Measurements from ENCODE around the gene RAE1. TPM values are rescaled to one million over a fixed set of nuclear protein-coding genes. Genes with fewer than 3 reads are reported as not detected.

RAE1 gene
- total RNA-seq, 1 experiment from 2014 or later = 53.1 TPM

DNA sequence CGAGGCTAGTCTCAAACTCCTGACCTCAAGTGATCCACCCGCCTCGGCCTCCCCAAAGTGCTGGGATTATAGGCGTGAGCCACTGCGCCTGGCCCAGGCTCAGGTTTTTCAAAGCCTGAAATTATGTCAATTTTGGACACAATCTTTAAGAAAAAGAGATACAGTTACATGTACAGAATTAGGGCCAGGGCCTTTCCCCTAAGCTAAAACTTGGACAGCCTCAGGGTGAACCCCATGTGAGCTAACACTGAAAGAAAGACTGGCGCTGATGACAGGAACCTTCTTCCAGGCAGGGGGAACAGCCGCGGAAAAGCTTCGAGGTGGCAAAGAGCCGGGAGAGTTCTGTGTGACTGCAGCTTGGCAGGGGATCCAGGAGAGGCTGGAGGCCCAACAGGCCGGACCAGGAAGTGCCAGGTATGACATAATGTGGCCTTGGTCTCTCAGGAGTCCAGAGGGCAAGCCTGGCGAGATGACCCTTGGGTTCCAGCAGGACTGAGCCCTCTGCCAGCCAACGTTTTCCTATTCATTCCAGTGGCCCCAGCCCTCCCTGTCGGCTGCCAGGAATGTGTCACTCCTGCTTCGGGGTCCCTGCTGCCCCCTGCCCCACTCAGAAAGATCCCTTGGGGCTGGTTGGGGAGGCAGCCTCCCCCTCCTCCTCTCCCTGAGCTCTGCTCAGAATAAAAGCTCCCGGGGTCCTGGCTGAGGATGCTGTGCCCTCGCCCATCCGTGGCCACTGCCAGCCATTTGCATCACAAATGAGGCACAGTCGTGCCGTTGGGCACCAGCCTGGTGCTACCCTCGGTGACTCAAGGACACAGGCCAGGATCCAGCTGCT is 77.5 kb downstream of the RAE1 start:
- Histone ChIP-seq H2BK12ac (ENCODE audit: insufficient read length, low read depth, low read length) (no peak overlapping the region), H3K14ac (ENCODE audit: insufficient read depth, low read length) (no peak overlapping the region), H4K20me1 (ENCODE audit: control insufficient read depth, insufficient read depth, insufficient read length) (no peaks in the 10 kb centered on the region), H2AK5ac (ENCODE audit: insufficient read length, low read length) (no peak overlapping the region), H3K79me2 (ENCODE audit: insufficient read depth, low read length) (no peaks in the 10 kb centered on the region), H4K91ac (ENCODE audit: insufficient read length, low read depth, low read length) (no peak overlapping the region), H2AFZ (ENCODE audit: low read length) (no peak overlapping the region), H3K4me1 (ENCODE audit: insufficient read depth, low read length) (no peaks in the 10 kb centered on the region), H4K5ac (ENCODE audit: insufficient read length, low read depth, low read length) (no peak overlapping the region), H3K27me3 (ENCODE audit: insufficient read depth, low read length) (no peaks in the 10 kb centered on the region), H3K9ac (ENCODE audit: extremely low read depth, insufficient read length, low read length) (no peak overlapping the region), H3K27ac (ENCODE audit: insufficient read length, low read depth, low read length) (no peak overlapping the region), H2BK15ac (ENCODE audit: low read depth, low read length) (no peak overlapping the region), H3K18ac (ENCODE audit: insufficient read length, low read depth, low read length) (no peak overlapping the region), H2BK5ac (ENCODE audit: insufficient read length, low read length) (no peak overlapping the region), H3K23me2 (ENCODE audit: insufficient read length, low read depth, low read length, poor library complexity, severe bottlenecking) (no peaks in the 10 kb centered on the region), H3T11ph (ENCODE audit: low read length) (no peak overlapping the region), H3K9me3 (ENCODE audit: control insufficient read depth, low read depth, low read length) (no peaks in the 10 kb centered on the region), H3K23ac (ENCODE audit: insufficient read length, low read depth, low read length) (no peak overlapping the region), H2BK120ac (ENCODE audit: low read depth, low read length, poor library complexity, severe bottlenecking) (no peak overlapping the region), H3K56ac (ENCODE audit: insufficient read length, low read depth, low read length) (no peak overlapping the region), H4K8ac (replicated peaks; ENCODE audit: insufficient read length, low read depth, low read length) (no peak overlapping the region), H2BK20ac (ENCODE audit: low read depth, low read length, poor library complexity, severe bottlenecking) (no peak overlapping the region), H3K4ac (ENCODE audit: low read depth, low read length) (no peak overlapping the region), H3K4me2 (ENCODE audit: insufficient read depth, insufficient read length, low read length) (no peak overlapping the region), H3K79me1 (ENCODE audit: insufficient read depth, low read depth, low read length, poor library complexity, severe bottlenecking) (no peaks in the 10 kb centered on the region)
- Mint-ChIP-seq H3K27me3 (ENCODE audit: low read depth) (peaks cover 2% of the 10 kb centered on the region; the same call in 1 of the 2 replicates), H3K4me1 (peaks cover 15 to 27% of the 10 kb centered on the region in 2 experiments), H3K36me3 (ENCODE audit: insufficient read depth in 1 of 3, low read depth in 3 of 3) (no peaks in the 10 kb centered on the region), H3K27ac (no peak overlapping the region), H3K4me3 (no peak overlapping the region), H3K9me3 (no peaks in the 10 kb centered on the region; a peak in 1 of 5 replicates)
- TF ChIP-seq, protein P1, sequence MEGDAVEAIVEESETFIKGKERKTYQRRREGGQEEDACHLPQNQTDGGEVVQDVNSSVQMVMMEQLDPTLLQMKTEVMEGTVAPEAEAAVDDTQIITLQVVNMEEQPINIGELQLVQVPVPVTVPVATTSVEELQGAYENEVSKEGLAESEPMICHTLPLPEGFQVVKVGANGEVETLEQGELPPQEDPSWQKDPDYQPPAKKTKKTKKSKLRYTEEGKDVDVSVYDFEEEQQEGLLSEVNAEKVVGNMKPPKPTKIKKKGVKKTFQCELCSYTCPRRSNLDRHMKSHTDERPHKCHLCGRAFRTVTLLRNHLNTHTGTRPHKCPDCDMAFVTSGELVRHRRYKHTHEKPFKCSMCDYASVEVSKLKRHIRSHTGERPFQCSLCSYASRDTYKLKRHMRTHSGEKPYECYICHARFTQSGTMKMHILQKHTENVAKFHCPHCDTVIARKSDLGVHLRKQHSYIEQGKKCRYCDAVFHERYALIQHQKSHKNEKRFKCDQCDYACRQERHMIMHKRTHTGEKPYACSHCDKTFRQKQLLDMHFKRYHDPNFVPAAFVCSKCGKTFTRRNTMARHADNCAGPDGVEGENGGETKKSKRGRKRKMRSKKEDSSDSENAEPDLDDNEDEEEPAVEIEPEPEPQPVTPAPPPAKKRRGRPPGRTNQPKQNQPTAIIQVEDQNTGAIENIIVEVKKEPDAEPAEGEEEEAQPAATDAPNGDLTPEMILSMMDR (conservative IDR thresholded peaks at IDR 0.05) = no peak
- no peak for DNase-seq
- no CpG with 5 or more reads among the region's 21 CpGs for WGBS (ENCODE audit: extremely low coverage, insufficient read length, low lambda C conversion rate)

Small RNAs within 50 kb of the gene (microRNA-seq; reads per million reads assigned to microRNA genes)
- gene MIR4325 (ENCODE audit: borderline microRNAs expressed) = not detected

Other genes with a start within 250 kb of the RAE1 start
- gene BMP7, start 84.6 kb upstream of the RAE1 start, total RNA-seq (2021) = 17.7 and 19.6 TPM in 2 replicates
- gene SPO11, start 21.5 kb upstream of the RAE1 start, total RNA-seq (2021) = not detected in 2 replicates
- gene RBM38, start 40.1 kb downstream of the RAE1 start, total RNA-seq (2021) = 66.8 and 67.9 TPM in 2 replicates
- gene CTCFL, start 173.9 kb downstream of the RAE1 start, total RNA-seq (2021) = 0.79 and 0.90 TPM in 2 replicates
- gene PCK1, start 209.9 kb downstream of the RAE1 start, total RNA-seq (2021) = not detected in 2 replicates